ENCODE measurements around the gene LYSMD4.

Gene LYSMD4

GRCh38 chr15:99732124-99732750, 1.0 kb downstream of the LYSMD4 start:
- Histone ChIP-seq H3K4me1 (ENCODE audit: control insufficient read depth in 2 of 2, insufficient read depth in 2 of 2, low read length in 2 of 2) (peaks cover 0 to 5% of the 10 kb centered on the region in 2 donors), H3K27me3 (ENCODE audit: control insufficient read depth in 2 of 2, insufficient read depth in 2 of 2, low read length in 2 of 2) (no peaks in the 10 kb centered on the region), H3K9ac (ENCODE audit: low read depth in 1 of 2, low read length in 2 of 2) (peak overlapping the region; percentile 54 to 86), H3K27ac (ENCODE audit: low read depth in 2 of 2, low read length in 2 of 2) (peak overlapping the region; percentile 62 to 73), H3K36me3 (ENCODE audit: control insufficient read depth in 2 of 2, insufficient read depth in 2 of 2, low read length in 2 of 2) (peaks cover 5 to 15% of the 10 kb centered on the region in 2 donors), H3K4me3 (ENCODE audit: low read length in 2 of 2) (peak overlapping the region; percentile 71 to 83), H3K9me3 (ENCODE audit: control insufficient read depth in 2 of 2, low read length in 2 of 2) (no peaks in the 10 kb centered on the region)

GRCh38 chr15:99731336-99732123, 1.7 kb downstream of the LYSMD4 start:
- Histone ChIP-seq H3K9me3 (ENCODE audit: control insufficient read depth in 2 of 2, low read length in 2 of 2) (no peaks in the 10 kb centered on the region), H3K9ac (ENCODE audit: low read depth in 1 of 2, low read length in 2 of 2) (no peak overlapping the region), H3K36me3 (ENCODE audit: control insufficient read depth in 2 of 2, insufficient read depth in 2 of 2, low read length in 2 of 2) (peaks cover 5 to 15% of the 10 kb centered on the region in 2 donors), H3K27ac (ENCODE audit: low read depth in 2 of 2, low read length in 2 of 2) (no peak overlapping the region), H3K4me1 (ENCODE audit: control insufficient read depth in 2 of 2, insufficient read depth in 2 of 2, low read length in 2 of 2) (peaks cover 0 to 5% of the 10 kb centered on the region in 2 donors), H3K27me3 (ENCODE audit: control insufficient read depth in 2 of 2, insufficient read depth in 2 of 2, low read length in 2 of 2) (no peaks in the 10 kb centered on the region), H3K4me3 (ENCODE audit: low read length in 2 of 2) (peak overlapping the region in 1 of 2 donors; percentile 71)

GRCh38 chr15:99729920-99730319, 3.3 kb downstream of the LYSMD4 start:
- Histone ChIP-seq H3K36me3 (ENCODE audit: control insufficient read depth in 2 of 2, insufficient read depth in 2 of 2, low read length in 2 of 2) (peaks cover 5 to 15% of the 10 kb centered on the region in 2 donors), H3K4me1 (ENCODE audit: control insufficient read depth in 2 of 2, insufficient read depth in 2 of 2, low read length in 2 of 2) (peaks cover 0 to 7% of the 10 kb centered on the region in 2 donors), H3K9ac (ENCODE audit: low read depth in 1 of 2, low read length in 2 of 2) (no peak overlapping the region), H3K27me3 (ENCODE audit: control insufficient read depth in 2 of 2, insufficient read depth in 2 of 2, low read length in 2 of 2) (no peaks in the 10 kb centered on the region), H3K4me3 (ENCODE audit: low read length in 2 of 2) (no peak overlapping the region), H3K9me3 (ENCODE audit: control insufficient read depth in 2 of 2, low read length in 2 of 2) (no peaks in the 10 kb centered on the region), H3K27ac (ENCODE audit: low read depth in 2 of 2, low read length in 2 of 2) (no peak overlapping the region)

GRCh38 chr15:99729327-99729726, 3.9 kb downstream of the LYSMD4 start:
- Histone ChIP-seq H3K36me3 (ENCODE audit: control insufficient read depth in 2 of 2, insufficient read depth in 2 of 2, low read length in 2 of 2) (peaks cover 5 to 15% of the 10 kb centered on the region in 2 donors), H3K4me1 (ENCODE audit: control insufficient read depth in 2 of 2, insufficient read depth in 2 of 2, low read length in 2 of 2) (peaks cover 0 to 7% of the 10 kb centered on the region in 2 donors), H3K9me3 (ENCODE audit: control insufficient read depth in 2 of 2, low read length in 2 of 2) (no peaks in the 10 kb centered on the region), H3K9ac (ENCODE audit: low read depth in 1 of 2, low read length in 2 of 2) (no peak overlapping the region), H3K4me3 (ENCODE audit: low read length in 2 of 2) (no peak overlapping the region), H3K27me3 (ENCODE audit: control insufficient read depth in 2 of 2, insufficient read depth in 2 of 2, low read length in 2 of 2) (no peaks in the 10 kb centered on the region), H3K27ac (ENCODE audit: low read depth in 2 of 2, low read length in 2 of 2) (no peak overlapping the region)

GRCh38 chr15:99728916-99729315, 4.3 kb downstream of the LYSMD4 start:
- Histone ChIP-seq H3K4me3 (ENCODE audit: low read length in 2 of 2) (no peak overlapping the region), H3K27me3 (ENCODE audit: control insufficient read depth in 2 of 2, insufficient read depth in 2 of 2, low read length in 2 of 2) (no peaks in the 10 kb centered on the region), H3K36me3 (ENCODE audit: control insufficient read depth in 2 of 2, insufficient read depth in 2 of 2, low read length in 2 of 2) (peaks cover 5 to 15% of the 10 kb centered on the region in 2 donors), H3K9me3 (ENCODE audit: control insufficient read depth in 2 of 2, low read length in 2 of 2) (no peaks in the 10 kb centered on the region), H3K9ac (ENCODE audit: low read depth in 1 of 2, low read length in 2 of 2) (no peak overlapping the region), H3K4me1 (ENCODE audit: control insufficient read depth in 2 of 2, insufficient read depth in 2 of 2, low read length in 2 of 2) (peaks cover 0 to 7% of the 10 kb centered on the region in 2 donors), H3K27ac (ENCODE audit: low read depth in 2 of 2, low read length in 2 of 2) (no peak overlapping the region)

GRCh38 chr15:99727733-99728132, 5.5 kb downstream of the LYSMD4 start:
- Histone ChIP-seq H3K4me3 (ENCODE audit: low read length in 2 of 2) (no peak overlapping the region), H3K4me1 (ENCODE audit: control insufficient read depth in 2 of 2, insufficient read depth in 2 of 2, low read length in 2 of 2) (peaks cover 0 to 4% of the 10 kb centered on the region in 2 donors), H3K9me3 (ENCODE audit: control insufficient read depth in 2 of 2, low read length in 2 of 2) (no peaks in the 10 kb centered on the region), H3K9ac (ENCODE audit: low read depth in 1 of 2, low read length in 2 of 2) (no peak overlapping the region), H3K27me3 (ENCODE audit: control insufficient read depth in 2 of 2, insufficient read depth in 2 of 2, low read length in 2 of 2) (no peaks in the 10 kb centered on the region), H3K27ac (ENCODE audit: low read depth in 2 of 2, low read length in 2 of 2) (no peak overlapping the region), H3K36me3 (ENCODE audit: control insufficient read depth in 2 of 2, insufficient read depth in 2 of 2, low read length in 2 of 2) (peaks cover 5 to 15% of the 10 kb centered on the region in 2 donors)

GRCh38 chr15:99727330-99727729, 5.9 kb downstream of the LYSMD4 start:
- peaks cover 5 to 15% of the 10 kb centered on the region in 2 donors for H3K36me3 ChIP-seq (ENCODE audit: control insufficient read depth in 2 of 2, insufficient read depth in 2 of 2, low read length in 2 of 2)
- H3K9ac ChIP-seq (ENCODE audit: low read depth in 1 of 2, low read length in 2 of 2), result no peak overlapping the region
- no peaks in the 10 kb centered on the region for H3K27me3 ChIP-seq (ENCODE audit: control insufficient read depth in 2 of 2, insufficient read depth in 2 of 2, low read length in 2 of 2)
- H3K27ac ChIP-seq (ENCODE audit: low read depth in 2 of 2, low read length in 2 of 2), result no peak overlapping the region
- H3K4me1 ChIP-seq (ENCODE audit: control insufficient read depth in 2 of 2, insufficient read depth in 2 of 2, low read length in 2 of 2), result peaks cover 0 to 3% of the 10 kb centered on the region in 2 donors
- H3K9me3 ChIP-seq (ENCODE audit: control insufficient read depth in 2 of 2, low read length in 2 of 2), result no peaks in the 10 kb centered on the region
- no peak overlapping the region for H3K4me3 ChIP-seq (ENCODE audit: low read length in 2 of 2)

GRCh38 chr15:99726333-99726732, 6.9 kb downstream of the LYSMD4 start:
- Histone ChIP-seq H3K27me3 (ENCODE audit: control insufficient read depth in 2 of 2, insufficient read depth in 2 of 2, low read length in 2 of 2) (no peaks in the 10 kb centered on the region), H3K9me3 (ENCODE audit: control insufficient read depth in 2 of 2, low read length in 2 of 2) (no peaks in the 10 kb centered on the region), H3K4me1 (ENCODE audit: control insufficient read depth in 2 of 2, insufficient read depth in 2 of 2, low read length in 2 of 2) (peaks cover 1 to 3% of the 10 kb centered on the region in 2 donors), H3K9ac (ENCODE audit: low read depth in 1 of 2, low read length in 2 of 2) (no peak overlapping the region), H3K36me3 (ENCODE audit: control insufficient read depth in 2 of 2, insufficient read depth in 2 of 2, low read length in 2 of 2) (peaks cover 5 to 12% of the 10 kb centered on the region in 2 donors), H3K4me3 (ENCODE audit: low read length in 2 of 2) (no peak overlapping the region), H3K27ac (ENCODE audit: low read depth in 2 of 2, low read length in 2 of 2) (no peak overlapping the region)

- H3K27ac ChIP-seq (ENCODE audit: low read depth in 2 of 2, low read length in 2 of 2), result no peak overlapping the region
- H3K9ac ChIP-seq (ENCODE audit: low read depth in 1 of 2, low read length in 2 of 2), result no peak overlapping the region
- no peaks in the 10 kb centered on the region for H3K36me3 ChIP-seq (ENCODE audit: control insufficient read depth in 2 of 2, insufficient read depth in 2 of 2, low read length in 2 of 2)
- H3K27me3 ChIP-seq (ENCODE audit: control insufficient read depth in 2 of 2, insufficient read depth in 2 of 2, low read length in 2 of 2), result no peaks in the 10 kb centered on the region
- H3K9me3 ChIP-seq (ENCODE audit: control insufficient read depth in 2 of 2, low read length in 2 of 2), result no peaks in the 10 kb centered on the region
- peaks cover 4 to 5% of the 10 kb centered on the region in 2 donors for H3K4me1 ChIP-seq (ENCODE audit: control insufficient read depth in 2 of 2, insufficient read depth in 2 of 2, low read length in 2 of 2)
- H3K4me3 ChIP-seq (ENCODE audit: low read length in 2 of 2), result no peak overlapping the region
These were observed 10.8 kb downstream of the LYSMD4 start for GRCh38 chr15:99722406-99722805.

- Histone ChIP-seq H3K9me3 (ENCODE audit: control insufficient read depth in 2 of 2, low read length in 2 of 2) (no peaks in the 10 kb centered on the region), H3K27ac (ENCODE audit: low read depth in 2 of 2, low read length in 2 of 2) (no peak overlapping the region), H3K27me3 (ENCODE audit: control insufficient read depth in 2 of 2, insufficient read depth in 2 of 2, low read length in 2 of 2) (no peaks in the 10 kb centered on the region), H3K9ac (ENCODE audit: low read depth in 1 of 2, low read length in 2 of 2) (no peak overlapping the region), H3K4me3 (ENCODE audit: low read length in 2 of 2) (no peak overlapping the region), H3K4me1 (ENCODE audit: control insufficient read depth in 2 of 2, insufficient read depth in 2 of 2, low read length in 2 of 2) (peaks cover 4 to 7% of the 10 kb centered on the region in 2 donors), H3K36me3 (ENCODE audit: control insufficient read depth in 2 of 2, insufficient read depth in 2 of 2, low read length in 2 of 2) (no peaks in the 10 kb centered on the region)
These were observed 11.3 kb downstream of the LYSMD4 start for GRCh38 chr15:99721896-99722295.

Data from mucosa of rectum (tissue), 2 donors.